HG03280 (cell line): ENCODE data around the gene S100Z.
"Not testable (repeated sequence)": the region's sequence is repeated elsewhere in the genome, so short reads cannot be mapped to it uniquely, and the experiment has no call there.

Source experiments
- ATAC-seq: cut with Tn5 transposase; IDR thresholded peaks from one replicate; pipeline ENCODE4 v1.9.1; 2021; ENCODE audit warnings: mild to moderate bottlenecking, moderate library complexity; ENCODE audit not compliant: unreplicated experiment

The S100Z gene

DNA sequence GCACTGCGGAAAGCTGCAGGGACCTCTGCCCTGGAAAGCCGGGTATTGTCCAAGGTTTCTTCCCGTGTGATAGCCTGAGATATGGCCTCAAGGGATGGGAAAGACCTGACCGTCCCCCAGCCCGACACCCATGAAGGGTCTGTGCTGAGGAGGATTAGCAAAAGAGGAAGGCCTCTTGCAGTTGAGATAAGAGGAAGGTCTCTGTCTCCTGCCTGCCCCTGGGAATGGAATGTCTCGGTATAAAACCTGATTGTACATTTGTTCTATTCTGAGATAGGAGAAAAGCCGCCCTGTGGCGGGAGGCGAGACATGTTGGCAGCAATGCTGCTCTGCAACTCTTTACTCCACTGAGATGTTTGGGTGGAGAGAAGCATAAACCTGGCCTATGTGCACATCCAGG, 95.4 kb downstream of the S100Z start:
- not testable (repeated sequence) for ATAC-seq

DNA sequence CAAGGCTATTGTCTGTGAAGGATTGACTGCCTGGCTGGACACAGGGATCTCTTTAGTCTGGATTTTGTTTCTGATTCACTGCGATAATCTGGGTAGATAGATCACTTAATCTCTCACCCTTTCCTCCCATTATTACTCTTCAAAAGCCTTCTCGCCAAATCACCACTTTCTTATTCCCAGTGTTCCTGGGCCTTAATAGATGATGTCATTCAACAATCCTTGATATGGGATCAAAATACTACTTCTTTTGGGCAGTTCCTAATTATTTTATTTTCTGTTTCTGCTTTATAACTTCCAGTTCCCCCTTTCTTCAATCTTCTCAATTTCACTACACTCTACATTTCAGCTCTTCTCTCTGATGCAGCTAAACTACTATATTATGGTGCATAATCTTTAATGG, 96.3 kb downstream of the S100Z start:
- no peak for ATAC-seq

DNA sequence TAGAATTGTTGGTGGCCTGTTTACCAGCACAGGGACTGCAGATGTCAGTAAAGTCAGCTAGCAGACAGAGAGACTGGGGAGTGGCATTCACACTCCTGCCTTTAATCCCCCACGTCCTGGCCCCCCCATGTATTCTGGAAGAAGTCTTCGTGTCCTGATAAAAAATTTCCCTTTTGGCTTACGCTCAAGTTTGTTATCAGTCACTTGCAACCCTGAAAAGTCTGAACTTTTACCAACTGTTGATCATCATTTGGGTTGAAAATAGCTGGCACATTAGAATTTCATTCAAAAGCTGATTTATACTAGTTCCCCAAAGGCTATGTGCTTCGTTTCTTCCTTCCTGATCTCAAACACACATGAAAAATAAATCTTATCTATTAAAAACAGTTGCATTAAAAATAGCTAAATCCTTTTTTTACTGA, 97.3 kb downstream of the S100Z start:
- ATAC-seq, result no peak

DNA sequence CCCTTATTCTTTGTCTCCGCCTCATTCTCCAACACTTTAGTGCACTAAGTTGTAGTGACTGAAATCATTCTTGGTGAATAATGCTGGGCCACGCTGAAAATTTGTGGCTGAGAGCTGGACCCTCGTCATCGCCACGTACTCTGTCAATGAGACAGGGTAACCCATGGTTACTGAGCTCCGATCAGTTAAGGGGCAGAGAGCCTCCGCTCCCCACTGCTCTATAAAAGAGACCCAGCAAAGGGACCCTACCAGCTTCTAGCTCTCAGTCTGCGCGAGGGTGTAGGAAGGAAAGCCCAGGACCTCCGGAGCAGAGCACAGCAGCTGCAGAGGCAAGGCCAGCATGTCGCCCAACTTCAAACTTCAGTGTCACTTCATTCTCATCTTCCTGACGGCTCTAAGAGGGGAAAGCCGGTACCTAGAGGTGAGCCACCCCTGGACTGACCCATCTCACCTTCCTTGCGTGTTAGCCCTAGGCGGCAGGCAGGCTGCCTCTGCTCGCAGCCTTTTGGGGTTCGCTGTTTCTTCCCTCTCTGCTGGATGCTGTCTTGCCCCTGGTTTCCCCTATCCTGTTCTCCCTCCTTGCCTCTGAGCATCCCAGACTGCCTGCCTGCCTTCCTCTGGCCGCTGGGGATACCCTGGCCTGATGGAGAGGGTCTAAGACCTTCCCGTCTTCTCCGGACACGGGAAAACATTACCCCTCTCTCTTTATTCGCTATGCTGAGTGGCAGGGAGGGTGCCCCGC, 103.2 kb downstream of the S100Z start, which contains the start of gene CRHBP:
Gene CRHBP, plus strand, starts transcription at position 251 of the 742 bp plus-strand sequence. Its CDS starts 90 bp downstream, at position 341.
- no peak for ATAC-seq

DNA sequence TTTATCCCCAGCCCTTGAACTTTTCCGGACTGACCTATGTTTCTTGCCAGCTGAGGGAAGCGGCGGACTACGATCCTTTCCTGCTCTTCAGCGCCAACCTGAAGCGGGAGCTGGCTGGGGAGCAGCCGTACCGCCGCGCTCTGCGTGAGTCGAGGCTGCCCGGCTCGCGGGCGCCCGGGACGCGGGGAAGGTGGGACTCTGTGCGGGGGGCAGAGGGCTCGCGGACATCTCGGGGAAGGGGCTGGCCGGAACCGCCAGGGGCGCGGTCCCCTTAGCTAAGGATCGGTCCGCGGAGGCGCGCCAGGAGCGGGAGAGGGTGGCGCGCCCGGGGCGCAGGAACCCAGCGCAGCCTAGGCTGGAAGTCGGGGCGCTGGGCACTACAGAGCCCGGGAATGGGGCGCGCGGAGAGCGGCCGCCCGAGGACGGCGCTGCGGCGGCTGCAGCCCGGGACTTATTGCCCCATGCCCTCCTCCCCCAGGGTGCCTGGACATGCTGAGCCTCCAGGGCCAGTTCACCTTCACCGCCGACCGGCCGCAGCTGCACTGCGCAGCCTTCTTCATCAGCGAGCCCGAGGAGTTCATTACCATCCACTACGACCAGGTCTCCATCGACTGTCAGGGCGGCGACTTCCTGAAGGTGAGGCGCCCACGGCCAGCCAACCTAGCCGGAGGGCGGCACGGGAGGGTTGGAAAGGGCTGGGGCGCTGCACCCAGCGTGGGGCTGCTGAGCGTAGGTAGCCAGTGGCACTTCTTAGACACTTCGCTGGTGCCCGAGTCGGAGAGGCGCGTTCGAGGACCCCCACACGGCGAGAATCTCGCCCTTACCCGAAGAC, 104.0 kb downstream of the S100Z start:
- ATAC-seq, result no peak

DNA sequence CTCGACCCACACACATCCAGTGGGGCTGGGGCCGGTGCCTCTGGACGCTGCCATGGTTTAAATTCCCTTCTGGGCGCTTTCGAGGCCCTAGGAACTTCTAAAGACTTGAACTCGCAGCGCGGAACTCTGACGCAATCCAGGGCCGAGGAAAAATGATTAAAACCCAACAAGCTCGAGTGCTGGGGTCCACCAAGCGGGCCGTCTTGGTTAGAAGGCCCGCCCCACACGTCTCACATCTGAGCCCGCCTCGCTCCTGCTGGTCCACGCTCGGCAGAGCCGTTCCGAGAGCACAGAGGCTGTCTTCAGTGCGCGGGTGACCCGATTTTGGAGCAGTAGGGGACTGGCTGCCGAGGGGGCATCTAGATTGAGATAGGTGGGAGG, 104.6 kb downstream of the S100Z start:
- no peak for ATAC-seq

DNA sequence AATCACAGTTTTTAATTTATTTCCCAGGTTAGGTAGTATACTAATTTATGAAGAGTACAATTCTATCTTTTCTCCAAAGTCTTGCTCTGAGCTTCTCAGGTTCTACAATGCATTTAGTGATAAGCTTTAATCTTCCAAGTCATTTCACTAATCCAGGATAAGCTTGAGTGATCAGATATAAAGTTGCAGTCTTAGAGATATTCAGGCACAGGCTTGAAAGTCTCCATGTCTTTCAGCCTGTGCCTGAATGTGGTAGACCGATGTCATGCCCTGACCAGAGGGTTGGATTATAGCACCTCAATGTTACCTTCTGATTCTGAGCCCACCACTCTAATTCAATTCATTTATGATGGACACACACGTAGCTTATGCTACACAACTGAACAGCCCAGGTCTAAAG, 106.2 kb downstream of the S100Z start:
- ATAC-seq, result no peak

DNA sequence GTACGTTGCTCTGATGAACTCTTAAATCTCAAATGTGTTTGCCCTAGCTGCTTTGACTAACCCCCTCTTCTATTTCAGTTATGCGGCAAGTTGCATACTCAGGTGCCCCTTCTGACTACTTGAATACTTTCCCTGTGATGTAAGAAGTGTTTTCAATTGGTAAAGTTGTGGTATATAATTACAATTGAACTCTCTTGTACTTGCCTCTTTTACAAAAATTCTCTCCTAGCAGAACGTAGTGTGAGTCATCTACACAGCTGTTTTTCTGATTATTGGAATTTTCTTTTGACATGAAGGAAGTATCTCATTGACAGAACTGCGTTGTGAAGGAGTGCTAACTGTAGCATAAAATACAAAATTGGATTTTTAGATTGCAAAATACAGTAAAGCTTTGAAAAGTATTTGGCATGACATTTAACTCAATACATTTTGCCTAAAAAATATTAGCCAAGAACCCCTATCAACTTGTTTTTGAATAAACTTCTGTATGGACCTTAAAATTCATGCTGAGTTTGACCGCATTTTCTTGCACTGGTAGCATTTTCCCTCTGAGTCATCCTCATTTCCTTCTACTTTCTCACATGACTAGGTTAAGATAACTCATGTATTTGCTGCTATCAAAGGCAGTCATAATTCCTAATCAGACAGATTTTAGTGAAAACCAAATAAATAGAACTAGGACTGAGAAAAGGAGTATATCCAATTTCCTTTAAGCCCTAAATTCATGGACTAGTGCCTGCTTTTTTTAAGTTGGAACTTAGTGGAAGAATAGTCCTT, 109.4 kb downstream of the S100Z start:
- ATAC-seq, result no peak

DNA sequence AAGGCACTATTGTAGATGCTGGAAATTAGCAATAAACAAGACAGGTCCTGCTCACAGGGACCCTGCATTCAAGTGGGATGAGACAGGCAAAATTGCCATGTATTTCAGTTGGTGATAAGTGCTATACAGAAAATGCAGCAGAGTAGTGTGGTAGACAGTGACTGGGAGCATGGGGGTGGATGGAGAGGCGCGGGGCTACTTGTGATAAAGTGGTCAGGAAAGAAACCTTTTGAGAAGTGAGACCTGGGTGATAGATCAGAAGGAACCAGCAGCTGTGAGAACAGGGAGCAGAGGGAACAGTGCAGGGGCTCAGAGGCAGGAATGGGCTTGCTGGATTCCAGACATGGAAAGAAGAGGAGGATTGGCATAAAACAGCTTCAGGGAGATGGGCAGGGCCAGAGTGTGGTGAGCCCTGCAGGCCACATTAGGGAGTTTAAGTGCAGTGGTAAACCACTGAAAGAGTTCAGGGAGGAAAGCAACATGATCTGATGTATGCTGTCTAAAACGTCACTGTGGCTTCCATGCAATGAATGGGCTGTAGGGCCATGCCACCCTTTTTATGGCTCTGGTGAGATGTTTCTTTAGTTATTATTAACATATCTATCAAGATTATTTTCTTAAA, 110.3 kb downstream of the S100Z start:
- ATAC-seq, result peak; percentile 94

DNA sequence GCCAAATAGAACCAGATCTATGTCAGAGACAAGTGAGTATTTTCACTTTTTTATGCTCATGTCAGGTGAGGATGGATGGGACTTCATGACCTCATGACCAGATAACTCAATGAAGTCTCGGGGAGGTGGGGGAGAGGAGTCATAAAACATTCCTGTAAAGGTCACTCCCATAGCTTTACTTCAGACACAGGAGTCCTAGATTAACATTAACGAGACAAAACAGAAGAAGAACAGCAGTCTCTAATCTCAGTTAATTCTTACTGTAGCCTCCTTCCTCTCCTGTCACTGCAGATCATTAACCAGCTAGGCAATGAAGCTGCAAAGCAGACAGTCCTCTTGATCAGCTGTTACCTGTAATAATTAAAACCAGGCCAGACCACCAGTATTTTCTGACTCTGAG, 114.2 kb downstream of the S100Z start:
- no peak for ATAC-seq
